ENCODE measurements around the gene AQP12A.
"Not testable (repeated sequence)": the region's sequence is repeated elsewhere in the genome, so short reads cannot be mapped to it uniquely, and the experiment has no call there.

AQP12A gene

DNA sequence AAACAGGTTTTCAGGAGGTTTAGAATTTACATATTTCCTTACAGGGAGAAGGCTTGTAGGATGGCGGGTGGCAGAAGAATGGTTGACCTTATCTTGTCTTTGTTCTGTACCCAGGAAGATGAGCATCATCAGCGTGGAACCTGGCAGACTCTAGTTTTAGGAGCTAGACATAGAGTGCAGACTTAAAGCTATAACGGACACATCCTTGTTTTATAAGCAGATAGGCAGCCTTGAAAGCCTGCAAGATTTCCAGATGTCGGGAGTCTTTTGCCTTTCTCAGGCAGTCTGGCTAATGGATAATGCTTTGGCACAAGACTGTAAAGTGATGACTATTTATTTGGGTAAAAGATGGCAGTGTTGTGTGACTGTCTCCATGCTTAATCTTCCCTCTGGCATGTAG, 20.7 kb upstream of the AQP12A start:
- Histone ChIP-seq H3K36me3 (ENCODE audit: insufficient read depth, low read length) (no peaks in the 10 kb centered on the region), H3K9me3 (ENCODE audit: low read length) (no peaks in the 10 kb centered on the region), H2AFZ (ENCODE audit: low read depth, low read length) (no peak overlapping the region), H3K4me1 (ENCODE audit: insufficient read depth, low read length) (peaks cover 3% of the 10 kb centered on the region), H3K27me3 (ENCODE audit: insufficient read depth, low read length) (peaks cover 12% of the 10 kb centered on the region), H3K4me3 (ENCODE audit: low read length) (no peak overlapping the region)

DNA sequence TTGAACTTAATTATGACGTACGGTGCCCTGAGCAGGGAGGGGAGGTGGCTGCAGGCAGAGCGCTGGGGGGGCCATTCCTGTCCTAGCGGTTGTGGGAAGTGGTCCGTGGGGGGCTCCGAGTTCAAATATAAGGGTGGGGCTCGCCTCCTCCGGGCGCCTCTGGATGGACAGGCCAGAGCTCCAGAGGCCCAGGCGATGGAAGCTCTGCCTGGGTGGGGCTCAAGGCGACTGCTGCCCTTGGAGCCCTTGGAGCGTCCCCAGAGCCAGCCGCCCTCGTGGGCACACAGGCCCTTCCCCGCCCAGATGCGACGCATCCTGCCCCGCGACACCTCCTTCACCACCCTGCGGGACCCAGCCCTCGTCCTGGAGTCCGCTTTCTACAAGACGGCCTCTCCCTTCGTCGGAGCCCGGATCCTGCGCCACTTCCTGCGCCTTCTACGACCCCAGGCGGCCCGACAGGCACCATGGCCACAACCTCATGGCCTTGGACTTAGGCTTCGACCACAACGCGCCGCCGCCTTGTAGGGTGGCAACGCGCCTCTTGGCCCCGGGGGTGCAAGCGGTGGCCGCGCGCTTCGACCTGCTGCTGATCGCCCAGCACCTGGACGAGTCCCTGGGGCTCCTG, 19.5 kb upstream of the AQP12A start:
- no peak overlapping the region for H3K4me3 ChIP-seq (ENCODE audit: low read length)
- no peaks in the 10 kb centered on the region for H3K36me3 ChIP-seq (ENCODE audit: insufficient read depth, low read length)
- no peak overlapping the region for H2AFZ ChIP-seq (ENCODE audit: low read depth, low read length)
- peaks cover 10% of the 10 kb centered on the region for H3K27me3 ChIP-seq (ENCODE audit: insufficient read depth, low read length)
- no peaks in the 10 kb centered on the region for H3K9me3 ChIP-seq (ENCODE audit: low read length)
- peaks cover 3% of the 10 kb centered on the region for H3K4me1 ChIP-seq (ENCODE audit: insufficient read depth, low read length)

DNA sequence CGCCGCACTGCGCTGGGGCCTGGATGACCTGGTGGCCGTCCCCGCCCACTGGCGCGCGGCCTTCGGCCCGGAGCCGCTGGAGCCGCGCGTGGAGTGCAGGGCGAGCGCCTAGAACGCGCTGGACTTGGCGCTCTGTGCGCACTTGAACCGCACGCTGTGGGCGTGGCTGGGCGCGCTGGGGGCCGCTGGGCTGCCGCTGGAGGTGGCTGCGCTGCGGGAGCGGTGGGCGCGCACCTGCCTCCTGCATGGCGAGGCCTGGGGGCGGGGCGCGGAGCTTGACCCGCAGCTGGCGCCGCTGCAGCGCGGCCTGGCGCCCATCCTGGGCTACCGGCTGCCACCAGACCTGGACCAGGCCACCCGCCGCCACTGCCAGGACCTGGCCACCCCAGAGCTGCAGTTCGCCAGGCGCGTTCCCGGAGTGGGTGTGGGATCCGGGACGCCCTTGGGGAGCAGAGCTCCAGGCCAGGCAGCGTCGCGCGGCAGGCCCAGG, 18.9 kb upstream of the AQP12A start:
- Histone ChIP-seq H3K4me1 (ENCODE audit: insufficient read depth, low read length) (peaks cover 3% of the 10 kb centered on the region), H3K27me3 (ENCODE audit: insufficient read depth, low read length) (peaks cover 10% of the 10 kb centered on the region), H3K4me3 (ENCODE audit: low read length) (no peak overlapping the region), H2AFZ (ENCODE audit: low read depth, low read length) (no peak overlapping the region), H3K36me3 (ENCODE audit: insufficient read depth, low read length) (no peaks in the 10 kb centered on the region), H3K9me3 (ENCODE audit: low read length) (no peaks in the 10 kb centered on the region)

DNA sequence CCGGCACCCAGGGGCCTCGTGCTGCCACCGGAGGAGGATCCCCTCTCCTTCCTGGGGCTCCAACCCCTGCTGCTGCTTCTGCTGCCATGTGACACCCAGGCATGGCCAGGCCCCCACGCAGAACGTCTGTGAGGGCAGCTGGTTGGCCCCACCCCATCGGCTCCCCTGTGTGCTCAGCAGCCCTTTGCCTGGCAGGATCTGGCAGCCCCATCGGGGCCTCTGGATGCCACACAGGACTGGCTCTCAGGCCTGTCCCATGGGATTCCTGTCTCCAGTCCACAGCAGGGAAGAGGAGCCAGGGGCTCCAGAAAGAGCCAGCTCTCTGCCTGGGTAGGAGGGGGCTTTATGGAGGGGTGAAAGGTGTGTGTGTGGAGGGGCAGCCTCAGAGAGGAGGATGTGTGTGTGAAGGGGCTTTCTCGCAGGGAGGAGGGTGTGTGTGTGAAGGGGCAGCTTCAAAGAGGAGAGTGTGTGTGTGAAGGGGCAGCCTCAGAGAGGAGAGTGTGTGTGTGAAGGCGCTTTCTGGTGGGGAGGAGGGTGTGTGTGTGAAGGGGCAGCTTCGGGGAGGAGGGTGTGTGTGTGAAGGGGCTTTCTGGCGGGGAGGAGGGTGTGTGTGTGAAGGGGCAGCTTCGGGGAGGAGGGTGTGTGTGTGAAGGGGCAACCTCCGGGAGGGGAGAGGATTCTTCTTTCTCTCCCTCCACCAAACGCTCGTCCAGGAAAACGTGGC, 17.0 kb upstream of the AQP12A start:
- H3K4me3 ChIP-seq (ENCODE audit: low read length); H3K36me3 ChIP-seq (ENCODE audit: insufficient read depth, low read length); H3K4me1 ChIP-seq (ENCODE audit: insufficient read depth, low read length); H3K9me3 ChIP-seq (ENCODE audit: low read length); H2AFZ ChIP-seq (ENCODE audit: low read depth, low read length): not testable (repeated sequence)
- peaks cover 10% of the 10 kb centered on the region for H3K27me3 ChIP-seq (ENCODE audit: insufficient read depth, low read length)

DNA sequence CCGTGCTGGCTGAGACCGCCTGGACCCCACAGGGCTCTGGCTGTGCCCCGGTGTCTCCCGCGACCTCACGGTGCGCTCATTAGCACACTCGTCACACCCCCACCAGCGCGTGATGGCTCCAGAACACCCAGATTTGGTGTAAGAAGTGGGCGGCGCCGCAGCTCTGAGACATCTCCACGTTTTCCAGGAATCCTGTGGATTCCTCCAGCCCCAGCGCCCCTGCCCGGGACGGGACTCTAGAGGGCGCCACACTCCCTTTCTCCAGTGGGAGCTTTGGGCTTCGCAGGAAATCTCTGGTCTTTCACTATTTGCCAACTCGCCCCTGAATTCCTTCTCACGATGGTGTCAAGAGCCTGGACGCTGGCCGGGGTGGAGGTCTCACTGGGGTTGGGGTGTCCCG, 16.3 kb upstream of the AQP12A start:
- not testable (repeated sequence) for H3K4me3 ChIP-seq (ENCODE audit: low read length); H3K4me1 ChIP-seq (ENCODE audit: insufficient read depth, low read length); H2AFZ ChIP-seq (ENCODE audit: low read depth, low read length); H3K36me3 ChIP-seq (ENCODE audit: insufficient read depth, low read length); H3K9me3 ChIP-seq (ENCODE audit: low read length); H3K27me3 ChIP-seq (ENCODE audit: insufficient read depth, low read length)

DNA sequence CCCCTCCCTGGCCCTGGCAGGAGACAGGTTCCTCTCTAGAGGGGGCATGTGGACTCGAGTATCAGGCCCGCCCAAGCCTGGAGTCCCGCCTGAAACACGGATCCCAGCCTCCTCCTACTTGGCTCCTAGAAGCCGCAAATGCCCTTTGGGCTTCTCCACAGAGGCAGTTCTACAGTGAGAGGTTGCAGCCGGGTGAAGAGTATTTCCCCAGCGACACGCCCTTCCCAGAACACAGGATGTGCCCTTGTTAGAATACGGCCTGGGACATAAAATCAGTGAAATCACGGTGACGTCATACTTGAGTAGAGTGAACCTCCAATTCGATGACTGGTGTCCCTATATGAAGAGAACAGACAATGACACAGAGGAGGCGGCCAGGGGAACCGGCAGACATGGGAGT, 13.6 kb upstream of the AQP12A start:
- H3K9me3 ChIP-seq (ENCODE audit: low read length); H3K4me3 ChIP-seq (ENCODE audit: low read length); H3K4me1 ChIP-seq (ENCODE audit: insufficient read depth, low read length); H3K36me3 ChIP-seq (ENCODE audit: insufficient read depth, low read length); H2AFZ ChIP-seq (ENCODE audit: low read depth, low read length); H3K27me3 ChIP-seq (ENCODE audit: insufficient read depth, low read length): not testable (repeated sequence)

DNA sequence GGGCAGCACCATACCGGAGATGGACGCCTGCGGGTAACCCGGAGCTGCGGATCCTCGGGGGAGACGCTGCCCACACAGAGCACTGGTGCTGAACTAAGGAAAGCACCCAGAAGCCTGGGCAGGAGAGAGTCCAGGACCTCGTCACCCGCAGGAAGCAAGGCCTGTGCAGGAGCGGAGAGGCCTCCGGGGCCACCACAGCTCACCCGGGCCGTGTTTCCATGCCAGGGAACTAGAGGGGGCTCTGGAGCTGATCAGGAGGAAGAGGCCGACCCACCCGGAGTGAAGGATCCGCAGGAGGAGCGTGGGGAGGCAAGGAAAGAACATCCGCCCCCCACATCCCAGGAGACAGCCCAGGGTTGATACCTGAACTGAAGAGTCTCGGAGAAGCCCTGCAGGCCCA, 12.8 kb upstream of the AQP12A start:
- not testable (repeated sequence) for H3K27me3 ChIP-seq (ENCODE audit: insufficient read depth, low read length); H3K9me3 ChIP-seq (ENCODE audit: low read length); H3K4me1 ChIP-seq (ENCODE audit: insufficient read depth, low read length); H2AFZ ChIP-seq (ENCODE audit: low read depth, low read length); H3K36me3 ChIP-seq (ENCODE audit: insufficient read depth, low read length); H3K4me3 ChIP-seq (ENCODE audit: low read length)

DNA sequence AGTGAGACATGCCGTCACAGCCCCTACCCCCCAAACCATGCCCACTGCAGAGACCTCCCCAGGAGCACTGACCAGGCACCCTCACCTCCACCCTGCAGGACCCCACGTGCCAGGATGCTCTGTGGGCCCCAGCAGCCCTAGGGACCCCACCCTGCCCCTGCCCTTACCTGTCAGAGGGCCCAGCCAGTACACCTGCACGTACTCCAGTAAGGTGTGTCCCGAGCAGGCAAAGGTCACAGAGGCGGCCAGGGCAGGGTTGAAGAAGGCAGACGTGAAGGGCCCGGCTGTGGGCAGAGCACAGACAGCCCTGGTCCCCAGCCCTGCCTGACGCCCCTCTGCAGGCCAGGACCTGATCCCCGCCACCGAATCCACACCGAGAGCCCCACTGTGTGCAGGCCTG, 11.5 kb upstream of the AQP12A start:
- H3K9me3 ChIP-seq (ENCODE audit: low read length); H3K4me1 ChIP-seq (ENCODE audit: insufficient read depth, low read length); H2AFZ ChIP-seq (ENCODE audit: low read depth, low read length); H3K27me3 ChIP-seq (ENCODE audit: insufficient read depth, low read length); H3K36me3 ChIP-seq (ENCODE audit: insufficient read depth, low read length); H3K4me3 ChIP-seq (ENCODE audit: low read length): not testable (repeated sequence)

DNA sequence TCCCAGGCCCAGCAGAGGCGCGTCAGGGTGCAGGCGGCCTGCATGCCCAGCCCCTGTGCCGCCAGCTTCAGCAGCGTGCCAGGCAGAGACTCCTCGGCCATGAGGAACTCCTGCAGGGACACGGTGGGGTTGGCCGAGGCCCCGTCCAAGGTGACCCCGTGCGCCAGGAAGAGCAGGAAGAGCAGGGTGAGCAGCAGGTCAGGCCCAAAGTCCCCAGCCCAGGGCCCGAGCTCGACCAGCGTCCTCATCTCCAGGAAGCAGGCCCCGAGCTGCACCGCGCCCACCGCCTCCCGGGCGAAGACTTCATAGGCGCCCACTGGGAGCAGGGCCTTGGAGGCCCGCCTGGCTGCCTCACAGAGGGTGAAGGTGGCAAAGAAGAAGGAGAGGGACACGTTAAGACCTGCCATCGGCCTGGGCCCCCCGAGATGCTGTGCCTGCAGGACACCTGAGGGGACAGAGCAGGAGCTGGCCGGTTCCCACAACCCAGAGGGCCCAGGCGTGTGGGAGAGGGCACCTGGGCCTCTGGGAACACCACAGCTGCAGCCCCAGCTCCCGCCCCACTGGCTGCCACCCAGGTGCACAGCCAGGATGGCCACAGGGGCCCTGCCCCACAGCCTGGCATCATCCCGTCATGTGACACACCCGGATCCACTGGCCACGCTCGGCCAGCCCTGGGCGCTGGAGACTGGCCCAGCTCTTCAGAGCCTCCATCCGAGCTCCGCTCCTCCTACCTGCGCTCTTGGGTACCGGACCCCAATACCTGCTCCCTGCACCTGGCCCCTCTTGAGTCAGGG, 9.0 kb upstream of the AQP12A start, which contains the start of gene AQP12B:
Gene AQP12B (minus strand): TSS at position 455 of the 794 bp plus-strand sequence. CDS start 48 bp downstream, at position 407.
- not testable (repeated sequence) for H3K27me3 ChIP-seq (ENCODE audit: insufficient read depth, low read length); H2AFZ ChIP-seq (ENCODE audit: low read depth, low read length)

DNA sequence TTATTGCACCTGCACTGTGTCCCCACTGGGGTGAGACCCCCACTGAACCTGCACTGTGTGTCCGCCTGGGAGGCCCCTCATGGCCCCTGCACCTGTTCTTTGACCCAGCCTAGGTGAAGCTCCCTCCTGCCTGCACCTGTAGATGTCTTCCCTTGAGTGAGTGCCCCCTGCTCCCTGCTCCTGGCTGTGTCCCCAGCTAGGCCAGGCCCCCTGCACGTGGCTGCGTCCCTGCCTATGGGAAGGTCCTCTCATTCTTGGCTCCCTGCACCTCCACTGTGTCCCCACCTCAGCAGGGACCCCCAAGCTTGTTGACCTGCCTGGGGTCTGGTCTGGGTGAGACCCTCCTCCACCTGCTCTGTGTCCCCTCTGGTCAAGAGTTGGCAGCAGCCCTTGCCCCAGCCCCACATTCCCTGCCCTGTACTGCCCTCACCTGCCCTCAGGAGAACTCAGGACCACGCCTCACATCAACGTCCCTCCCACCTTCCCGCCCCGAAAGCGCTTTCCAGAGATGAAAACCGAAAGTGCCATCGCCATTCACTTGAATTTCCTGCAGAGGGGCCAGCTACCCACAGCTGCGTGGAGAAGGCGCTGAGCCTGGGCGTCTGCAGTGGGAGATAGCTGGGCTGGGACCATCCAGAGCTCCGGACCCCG, 8.2 kb upstream of the AQP12A start:
- H3K4me3 ChIP-seq (ENCODE audit: low read length); H3K4me1 ChIP-seq (ENCODE audit: insufficient read depth, low read length); H2AFZ ChIP-seq (ENCODE audit: low read depth, low read length): not testable (repeated sequence)

More for the DNA sequence above, 9.0 kb upstream of the AQP12A start, which contains the start of gene AQP12B:
- H3K4me1 ChIP-seq (ENCODE audit: insufficient read depth, low read length); H3K9me3 ChIP-seq (ENCODE audit: low read length); H3K36me3 ChIP-seq (ENCODE audit: insufficient read depth, low read length); H3K4me3 ChIP-seq (ENCODE audit: low read length): not testable (repeated sequence)

DNA sequence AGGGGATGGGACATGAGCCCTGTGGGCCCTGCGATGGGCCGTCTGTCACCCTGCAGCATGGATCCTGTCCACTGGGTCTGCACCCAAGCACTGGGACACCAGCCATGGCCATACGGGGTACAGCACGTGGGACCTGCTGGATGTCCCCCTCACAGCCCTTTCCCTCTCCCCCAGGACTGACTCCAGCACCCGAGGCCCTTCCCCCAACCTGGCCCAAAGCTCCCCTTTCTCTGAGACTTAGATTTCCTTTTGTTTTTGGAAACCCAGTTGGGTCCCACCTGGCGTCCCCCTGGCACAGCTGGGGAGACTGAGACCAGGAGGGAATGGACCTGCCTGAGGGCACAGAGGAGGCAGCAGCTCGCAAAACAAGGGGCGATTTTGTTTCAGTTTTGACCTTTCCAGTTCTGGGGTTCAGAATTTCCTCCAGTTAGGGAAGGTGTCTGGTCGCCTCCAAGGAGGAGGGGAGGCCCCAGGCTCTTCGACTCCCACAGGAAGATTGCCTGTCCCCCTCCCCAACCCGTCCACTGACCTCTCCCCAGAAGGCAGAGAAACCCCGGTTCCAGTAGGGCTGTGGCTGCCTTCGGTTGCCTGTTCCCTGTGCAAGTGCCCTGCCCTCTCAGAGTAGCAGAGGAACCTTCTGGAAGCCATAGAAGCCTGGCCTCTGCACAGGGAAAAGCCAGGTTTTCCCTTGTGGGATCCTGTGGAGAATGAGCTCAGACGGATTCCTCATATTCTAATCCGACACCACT, 7.5 kb upstream of the AQP12A start:
- H3K4me3 ChIP-seq (ENCODE audit: low read length); H3K36me3 ChIP-seq (ENCODE audit: insufficient read depth, low read length); H3K4me1 ChIP-seq (ENCODE audit: insufficient read depth, low read length); H2AFZ ChIP-seq (ENCODE audit: low read depth, low read length); H3K9me3 ChIP-seq (ENCODE audit: low read length): not testable (repeated sequence)
- H3K27me3 ChIP-seq (ENCODE audit: insufficient read depth, low read length): peaks cover 18% of the 10 kb centered on the region

More for the DNA sequence above, 8.2 kb upstream of the AQP12A start:
- H3K9me3 ChIP-seq (ENCODE audit: low read length); H3K36me3 ChIP-seq (ENCODE audit: insufficient read depth, low read length): not testable (repeated sequence)
- peaks cover 15% of the 10 kb centered on the region for H3K27me3 ChIP-seq (ENCODE audit: insufficient read depth, low read length)

DNA sequence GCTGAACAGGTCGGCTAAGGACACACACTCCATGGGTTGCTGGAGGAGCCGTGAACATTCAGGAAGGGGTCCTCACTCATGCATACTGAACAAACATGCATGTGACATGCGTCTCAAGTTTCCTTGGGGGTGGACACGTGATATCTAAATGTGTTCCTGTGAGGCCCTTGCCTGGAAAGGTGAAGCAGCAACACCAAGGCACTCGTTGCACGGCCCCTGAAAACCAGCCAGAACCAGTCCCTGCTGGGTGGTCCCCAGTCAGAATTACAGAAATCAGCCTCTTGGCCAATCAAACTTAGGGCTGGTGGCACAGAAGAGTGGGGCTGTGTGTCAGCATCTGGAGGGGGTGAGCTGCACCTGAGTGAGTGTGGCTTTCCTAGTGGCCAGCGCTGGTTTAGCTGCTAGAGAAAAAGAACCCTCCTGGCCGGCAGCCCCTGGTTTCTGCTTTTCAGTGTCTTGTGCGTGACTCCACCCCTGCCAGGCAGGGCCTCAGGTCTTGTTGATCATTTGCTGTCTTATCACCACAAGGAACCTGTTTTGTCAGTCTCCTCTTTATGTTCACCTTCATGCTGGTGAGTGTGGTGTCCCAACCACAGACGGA, 5.8 kb upstream of the AQP12A start:
- Histone ChIP-seq H3K4me3 (ENCODE audit: low read length) (no peak overlapping the region), H3K27me3 (ENCODE audit: insufficient read depth, low read length) (peaks cover 20% of the 10 kb centered on the region), H3K36me3 (ENCODE audit: insufficient read depth, low read length) (no peaks in the 10 kb centered on the region), H3K9me3 (ENCODE audit: low read length) (no peaks in the 10 kb centered on the region), H3K4me1 (ENCODE audit: insufficient read depth, low read length) (no peaks in the 10 kb centered on the region), H2AFZ (ENCODE audit: low read depth, low read length) (no peak overlapping the region)
